ENCODE data around the gene PDE1C.

DNA sequence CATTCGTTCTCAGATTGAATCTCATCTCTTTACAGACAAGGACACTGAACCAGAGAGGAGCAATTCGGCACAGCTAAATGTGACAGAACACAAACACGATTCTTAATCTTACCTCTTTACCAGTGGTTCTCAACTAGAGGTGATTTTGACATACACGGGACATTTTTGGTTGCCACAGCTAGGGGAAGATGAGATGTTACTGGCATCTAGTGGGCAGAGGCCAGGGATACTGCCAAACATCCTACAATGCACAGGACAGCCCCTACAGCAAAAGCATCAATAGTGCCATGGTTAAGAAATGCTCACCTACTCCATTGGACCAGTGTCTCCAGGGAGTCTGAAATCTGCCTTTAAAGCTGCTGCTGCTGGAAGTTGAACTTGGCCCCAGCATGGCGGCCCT lies 27.3 kb downstream of the PDE1C start:
- TF ChIP-seq EZH2phosphoT487 (IDR thresholded peaks at IDR 0.05; ENCODE audit: insufficient read depth, low read depth) (no peak), EZH2 (IDR thresholded peaks at IDR 0.05; ENCODE audit: insufficient read depth, poor library complexity, severe bottlenecking) (no peak)

All from GM23248 (cell line).